H1 (cell line): Measurements from ENCODE around the gene CDKN2C. TPM values are rescaled to one million over a fixed set of nuclear protein-coding genes. Genes with fewer than 3 reads are reported as not detected.

Source experiments
- polyA plus RNA-seq, 7 experiments: library from polyadenylated mRNA; depleted of rRNA in 3 of 7; stranded (reverse) in 5 of 7; unstranded in 2 of 7; fragments of >200 nt in 5 of 7; fragments of 200-250 nt in 2 of 7; gene quantifications; 1 replicate in 5 of 7; 2 replicates in 1 of 7; 4 replicates in 1 of 7; pipeline versions ENCODE4 v1.2.1 to v1.2.3, GENCODE V29; 2011 to 2013; ENCODE audit warnings: missing spikeins in 2 of 7, mixed read lengths in 2 of 7
- total RNA-seq: library from RNA; stranded (reverse); fragmentation: NEBNext Ultra II Directional; extraction: Animal tissue kit (Norgen Biotek cat#: 25700); gene quantifications from 2 replicates; pipeline ENCODE4 v1.2.1, GENCODE V29; 2021

The CDKN2C gene
- total and polyA plus RNA-seq, 2 of the 8 experiments (the other 6 are each of a cell fraction or from before 2014, with no cell fraction given), result not detected

Other genes starting within 250 kb of the CDKN2C start
- gene FAF1, start 10.0 kb upstream of the CDKN2C start, total RNA-seq, result 63.9 and 65.9 TPM in 2 replicates
- 5.9 and 10.8 TPM in 2 replicates for gene FAF1, start 10.0 kb upstream of the CDKN2C start, polyA plus RNA-seq (2011; rRNA removed)
- gene C1orf185, start 132.0 kb downstream of the CDKN2C start, total RNA-seq, result not detected in 2 replicates
- gene C1orf185, start 132.0 kb downstream of the CDKN2C start, polyA plus RNA-seq (2011; rRNA removed), result not detected in 2 replicates